Neural cell (in vitro differentiated cells): ENCODE measurements around the gene ZFP1.

Experiments used
- EP300 ChIP-seq: fragments of 450-650 bp; conservative IDR thresholded peaks from 2 replicates; pipeline ENCODE4 v1.6.1; 2014; ENCODE audit warnings: antibody characterized with exemption, mild to moderate bottlenecking, moderate library complexity; ENCODE audit not compliant: poor library complexity, severe bottlenecking
- EZH2 ChIP-seq: fragments of 200-600, 300-800 bp; shearing (Covaris generic), sonication (generic); IDR thresholded peaks from 2 replicates; pipeline ENCODE4 v1.6.1; 2014; ENCODE audit warnings: antibody characterized with exemption, low read length, borderline replicate concordance, mild to moderate bottlenecking; ENCODE audit not compliant: insufficient read depth, poor library complexity, severe bottlenecking
- MXI1 ChIP-seq: fragments of 450-650 bp; conservative IDR thresholded peaks from 2 replicates; pipeline ENCODE4 v1.6.1; 2014; ENCODE audit warnings: antibody characterized with exemption, mild to moderate bottlenecking; ENCODE audit not compliant: poor library complexity, severe bottlenecking
- POLR2AphosphoS5 ChIP-seq: IDR thresholded peaks from 2 replicates; pipeline ENCODE4 v1.6.1; 2012
- TF ChIP-seq, protein P1 (sequence below): fragments of 450-650 bp; IDR thresholded peaks from 2 replicates; pipeline ENCODE4 v1.5.1; 2014; ENCODE audit warnings: antibody characterized with exemption, mild to moderate bottlenecking, moderate library complexity; ENCODE audit not compliant: poor library complexity, severe bottlenecking

GRCh38 chr16:75103994-75104393 lies 44.3 kb upstream of the ZFP1 start:
- TF ChIP-seq, protein P1, sequence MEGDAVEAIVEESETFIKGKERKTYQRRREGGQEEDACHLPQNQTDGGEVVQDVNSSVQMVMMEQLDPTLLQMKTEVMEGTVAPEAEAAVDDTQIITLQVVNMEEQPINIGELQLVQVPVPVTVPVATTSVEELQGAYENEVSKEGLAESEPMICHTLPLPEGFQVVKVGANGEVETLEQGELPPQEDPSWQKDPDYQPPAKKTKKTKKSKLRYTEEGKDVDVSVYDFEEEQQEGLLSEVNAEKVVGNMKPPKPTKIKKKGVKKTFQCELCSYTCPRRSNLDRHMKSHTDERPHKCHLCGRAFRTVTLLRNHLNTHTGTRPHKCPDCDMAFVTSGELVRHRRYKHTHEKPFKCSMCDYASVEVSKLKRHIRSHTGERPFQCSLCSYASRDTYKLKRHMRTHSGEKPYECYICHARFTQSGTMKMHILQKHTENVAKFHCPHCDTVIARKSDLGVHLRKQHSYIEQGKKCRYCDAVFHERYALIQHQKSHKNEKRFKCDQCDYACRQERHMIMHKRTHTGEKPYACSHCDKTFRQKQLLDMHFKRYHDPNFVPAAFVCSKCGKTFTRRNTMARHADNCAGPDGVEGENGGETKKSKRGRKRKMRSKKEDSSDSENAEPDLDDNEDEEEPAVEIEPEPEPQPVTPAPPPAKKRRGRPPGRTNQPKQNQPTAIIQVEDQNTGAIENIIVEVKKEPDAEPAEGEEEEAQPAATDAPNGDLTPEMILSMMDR: no peak
- TF ChIP-seq EZH2 (no peak), EP300 (no peak), MXI1 (no peak), POLR2AphosphoS5 (no peak)
